Ishikawa (cell line): ENCODE measurements around the gene PODN.
A peak's percentile ranks its signal among the peaks of the same experiment; 100 is the strongest.

ENCODE experiments used
- CEBPB ChIP-seq: IDR thresholded peaks from 2 replicates; pipeline ENCODE4 v1.6.1; 2012
- CREB1 ChIP-seq: IDR thresholded peaks from 2 replicates; pipeline ENCODE4 v1.6.1; 2012; ENCODE audit warnings: low read depth
- EP300 ChIP-seq: IDR thresholded peaks from 2 replicates; pipeline ENCODE4 v1.6.1; 2012; ENCODE audit warnings: borderline replicate concordance
- FOXM1 ChIP-seq: IDR thresholded peaks from 2 replicates; pipeline ENCODE4 v1.6.1; 2012; ENCODE audit warnings: low read depth, borderline replicate concordance
- MAX ChIP-seq: IDR thresholded peaks from 2 replicates; pipeline ENCODE4 v1.6.1; 2012
- NFIC ChIP-seq: IDR thresholded peaks from 2 replicates; pipeline ENCODE4 v1.6.1; 2012
- RAD21 ChIP-seq: IDR thresholded peaks from 2 replicates; pipeline ENCODE4 v1.6.1; 2012; ENCODE audit warnings: low read depth
- REST ChIP-seq: IDR thresholded peaks from 2 replicates; pipeline ENCODE4 v1.6.1; 2012; ENCODE audit warnings: low read depth, mild to moderate bottlenecking
- TAF1 ChIP-seq: IDR thresholded peaks from 2 replicates; pipeline ENCODE4 v1.6.1; 2012; ENCODE audit warnings: low read depth, mild to moderate bottlenecking
- TCF12 ChIP-seq: IDR thresholded peaks from 2 replicates; pipeline ENCODE4 v1.6.1; 2012; ENCODE audit warnings: low read depth
- YY1 ChIP-seq: IDR thresholded peaks from 2 replicates; pipeline ENCODE4 v1.6.1; 2012; ENCODE audit warnings: low read depth
- ZBTB7A ChIP-seq: IDR thresholded peaks from 2 replicates; pipeline ENCODE4 v1.6.1; 2012; ENCODE audit warnings: low read depth

- TF ChIP-seq EP300 = no peak
- TF ChIP-seq FOXM1 = no peak
- TF ChIP-seq CREB1 = no peak
- TF ChIP-seq NFIC = no peak
- TF ChIP-seq TAF1 = no peak
- TF ChIP-seq MAX = no peak
- TF ChIP-seq RAD21 = no peak
- TF ChIP-seq CEBPB = peak; percentile 20; the same call in 1 of the 2 replicates
- TF ChIP-seq ZBTB7A = no peak
- no peak for TF ChIP-seq TCF12
- TF ChIP-seq YY1 = no peak
- no peak for TF ChIP-seq REST
These were observed 36.8 kb upstream of the PODN start for GRCh38 chr1:53025034-53025768.
